Right cardiac atrium (tissue), 5 donors: ENCODE measurements around the gene GLTP. TPM values are rescaled to one million over a fixed set of nuclear protein-coding genes. Genes with fewer than 3 reads are reported as not detected.
A peak's percentile ranks its signal among the peaks of the same experiment; 100 is the strongest.

Source experiments
- ATAC-seq, 2 donors: fragments of 200-7000 bp; cut with Tn5 transposase; one replicate each; pipeline versions ENCODE4 v1.8.0 to v1.9.1; 2020; ENCODE audit warnings: moderate library complexity in 2 of 2, mild to moderate bottlenecking in 1 of 2
- DNase-seq, 3 donors: peaks; one replicate each; pipeline ENCODE4 v3.0.0-alpha.2; 2020
- H3K27ac ChIP-seq: one replicate; pipeline ENCODE4 v1.5.1; 2013; ENCODE audit warnings: mild to moderate bottlenecking, low read length, control low read depth, moderate library complexity
- H3K27me3 ChIP-seq: one replicate; pipeline ENCODE4 v1.6.1; 2013; ENCODE audit not compliant: control insufficient read depth, insufficient read depth
- H3K4me1 ChIP-seq: one replicate; pipeline ENCODE4 v1.6.1; 2013; ENCODE audit warnings: low read length; ENCODE audit not compliant: control insufficient read depth, insufficient read depth
- H3K4me3 ChIP-seq: one replicate; pipeline ENCODE4 v1.5.1; 2013; ENCODE audit warnings: low read length, control low read depth
- H3K9me3 ChIP-seq: one replicate; pipeline ENCODE4 v1.6.1; 2013; ENCODE audit warnings: low read length; ENCODE audit not compliant: control insufficient read depth
- WGBS: extraction: QIAGEN DNeasy Blood & Tissue Kit; methylation state at CpG from one replicate; pipeline ENCODE4 v1.1.7; 2013; 5-methylcytosine and 5-hydroxymethylcytosine counted together
- intact Hi-C, 4 donors: fragments of 100-400 bp; cut with DNase I; formaldehyde crosslinking; loops; one replicate each; pipeline versions ENCODE4 v1.11.0 to v1.14.0; 2022 to 2023
- microRNA-seq, 2 donors: library from miRNA; unstranded; fragments of <30 nt; microRNA quantifications; one replicate each; pipeline ENCODE4 v1.2.0, GENCODE V29; 2020 to 2021
- polyA plus RNA-seq: library from polyadenylated mRNA; stranded (reverse); fragments of 200-250 nt; gene quantifications from one replicate; pipeline ENCODE4 v1.2.3, GENCODE V29; 2013
- total RNA-seq, 4 donors: library from RNA; stranded (reverse); fragmentation: NEBNext Ultra II Directional; extraction: Animal tissue kit (Norgen Biotek cat#: 25700); gene quantifications; one replicate each; pipeline ENCODE4 v1.2.1, GENCODE V29; 2021
- donor health status: healthy with polysubstance abuse.
- donor health status: DM: no; HTN: yes; CAD: no.
- donor health status: DM: no; HTN: no; CAD: no.
- donor health status: DM: no; HTN: yes; CAD: no; lungs with severe emphysema.
- donor health status: DM: yes; HTN: yes; CAD: no.

Gene GLTP
- total and polyA plus RNA-seq, 5 donors: 20.5 to 26.8 (median 20.8) TPM

DNA sequence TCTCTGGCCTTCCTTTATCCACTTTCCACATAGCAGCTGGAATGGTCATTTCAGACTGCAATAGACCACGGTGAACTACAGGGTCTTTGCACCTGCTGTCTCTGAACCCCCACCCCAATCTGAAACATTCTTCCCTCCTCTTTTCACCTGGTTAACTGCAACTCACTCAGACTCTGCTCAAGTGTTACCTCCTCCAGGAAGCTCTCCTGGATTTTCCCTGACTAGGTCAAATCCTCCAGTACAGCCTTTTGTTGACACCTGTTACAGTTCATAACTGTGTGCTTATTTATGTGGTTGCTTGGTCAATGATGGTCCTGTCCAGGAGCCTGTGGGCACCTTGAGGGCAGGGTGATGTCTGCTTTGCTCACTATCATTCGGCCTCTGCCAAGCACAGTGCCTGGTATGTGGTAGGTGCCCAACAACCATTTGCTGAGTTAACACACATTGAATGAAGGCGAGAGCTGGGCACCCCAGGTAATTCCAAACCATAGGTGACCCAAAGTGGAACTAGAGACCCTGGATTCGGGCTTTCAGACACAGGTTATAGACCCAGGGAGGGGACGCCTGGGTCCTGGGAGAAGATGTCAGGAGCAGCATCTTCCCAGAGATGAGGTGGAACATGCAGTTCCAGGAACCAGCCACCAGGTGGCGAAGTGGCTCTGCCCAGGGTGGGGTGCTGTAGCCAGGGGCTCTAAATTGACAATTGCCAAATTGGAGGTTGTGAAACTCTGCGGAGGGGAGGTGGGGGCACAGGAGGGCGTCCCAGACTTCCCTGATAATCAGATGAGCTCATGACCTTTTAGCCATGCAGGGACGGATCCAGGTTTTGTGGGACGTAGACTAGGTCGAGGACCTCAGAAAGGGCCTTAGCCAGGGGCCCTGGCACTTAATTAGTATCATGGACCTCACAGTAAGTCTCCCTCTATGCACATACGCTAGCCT, 75.2 kb downstream of the GLTP start:
- intact Hi-C loops: loop anchor here (1.0 to 10.0 kb wide), 5 partner anchors 40 to 80 kb away; partner anchors contain the start of gene GLTP (in 3 of the 4)
- ATAC-seq (peak; percentile 73 to 84), DNase-seq (peak; percentile 42 to 88 (median 86))
- H3K4me1 ChIP-seq: no peaks in the 10 kb centered on the region
- 39% methylated on average over 12 of the region's 12 CpGs for WGBS
- H3K9me3 ChIP-seq: no peaks in the 10 kb centered on the region
- no peaks in the 10 kb centered on the region for H3K27me3 ChIP-seq
- no peak overlapping the region for H3K4me3 ChIP-seq
- H3K27ac ChIP-seq: no peak overlapping the region

DNA sequence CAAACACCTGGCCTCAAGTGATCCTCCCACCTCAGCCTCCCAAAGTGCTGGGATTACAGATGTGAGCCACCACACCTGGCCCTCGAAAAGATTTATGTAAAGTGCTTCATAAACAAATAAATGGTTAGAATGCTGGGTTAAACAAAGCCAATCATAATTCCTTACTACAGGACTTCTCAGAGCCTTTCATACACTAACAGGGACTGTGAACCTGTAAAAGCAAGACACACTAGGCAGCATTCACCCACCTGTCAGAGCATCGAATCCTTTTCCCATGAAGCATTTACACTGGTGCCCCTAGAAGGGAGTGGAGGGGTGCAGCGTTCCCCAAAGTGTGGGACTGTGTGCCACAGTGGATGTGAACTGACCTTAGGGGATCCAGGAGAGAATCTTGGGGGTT, 76.7 kb downstream of the GLTP start:
- Histone ChIP-seq H3K27ac (no peak overlapping the region), H3K27me3 (no peaks in the 10 kb centered on the region), H3K4me3 (no peak overlapping the region), H3K4me1 (no peaks in the 10 kb centered on the region), H3K9me3 (no peaks in the 10 kb centered on the region)
- no peak for DNase-seq
- ATAC-seq: no peak
- WGBS: 84% methylated on average over 3 of the region's 3 CpGs
- intact Hi-C loops: loop anchor here (2.0 to 10.0 kb wide), 4 partner anchors 41 to 81 kb away; partner anchors contain the start of gene GLTP (in 3 of the 4)

DNA sequence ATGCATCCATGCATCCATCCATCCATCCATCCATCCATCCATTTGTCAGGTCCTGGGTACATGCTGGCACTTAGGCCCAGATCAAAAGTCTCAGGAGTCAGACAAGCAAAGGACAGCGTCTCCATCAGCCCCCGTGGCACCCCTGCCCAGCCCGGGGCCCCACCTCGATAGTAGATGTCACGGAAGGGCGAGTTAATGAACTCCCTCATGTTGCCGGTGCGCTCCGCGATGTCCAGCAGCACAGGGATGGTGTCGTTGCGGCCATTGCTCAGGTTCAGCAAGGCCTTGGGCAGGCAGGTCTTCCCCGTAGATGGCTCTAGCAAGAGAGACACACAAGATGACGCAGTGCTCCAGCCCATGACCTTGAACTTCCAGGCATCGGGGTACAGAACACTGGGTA, 77.5 kb downstream of the GLTP start:
- Histone ChIP-seq H3K4me1 (no peaks in the 10 kb centered on the region), H3K9me3 (no peaks in the 10 kb centered on the region), H3K27ac (no peak overlapping the region), H3K4me3 (no peak overlapping the region), H3K27me3 (no peaks in the 10 kb centered on the region)
- DNase-seq (no peak), ATAC-seq (no peak)
- WGBS: 93% methylated on average over 15 of the region's 15 CpGs
- intact Hi-C loops: loop anchor here in 2 of 4 donors (10.0 kb wide), 2 partner anchors 72 to 82 kb away; partner anchors contain the start of gene GLTP (in 1 of the 2)

Small RNA genes within 50 kb of the gene (microRNA-seq; reads per million reads assigned to microRNA genes)
- 0 reads per million in 2 donors for gene MIR4497

Other genes starting within 250 kb of the GLTP start
- gene FAM222A, start 166.7 kb downstream of the GLTP start, total RNA-seq: 10 to 100 TPM in 2 of 4 donors, 1 to 10 TPM in 2; 9.3 to 16.4 (median 10.0) TPM
- gene FAM222A, start 166.7 kb downstream of the GLTP start, polyA plus RNA-seq: 14.8 TPM
- gene TRPV4, start 47.1 kb downstream of the GLTP start, total RNA-seq: 1 to 10 TPM; 1.1 to 1.4 (median 1.2) TPM
- gene TRPV4, start 47.1 kb downstream of the GLTP start, polyA plus RNA-seq: 0.57 TPM
- gene TCHP, start 19.7 kb upstream of the GLTP start, total RNA-seq: 10 to 100 TPM in 3 of 4 donors, 1 to 10 TPM in 1; 7.1 to 13.5 (median 10.3) TPM
- 10.1 TPM for gene TCHP, start 19.7 kb upstream of the GLTP start, polyA plus RNA-seq
- 10 to 100 TPM; 31.7 to 44.6 (median 35.8) TPM for gene GIT2, start 115.8 kb upstream of the GLTP start, total RNA-seq
- gene GIT2, start 115.8 kb upstream of the GLTP start, polyA plus RNA-seq: 17.9 TPM
- 10 to 100 TPM; 20.5 to 24.7 (median 21.1) TPM for gene ANKRD13A, start 118.9 kb upstream of the GLTP start, total RNA-seq
- 9.6 TPM for gene ANKRD13A, start 118.9 kb upstream of the GLTP start, polyA plus RNA-seq
- 1 to 10 TPM; 5.7 to 6.8 (median 6.7) TPM for gene C12orf76, start 168.0 kb upstream of the GLTP start, total RNA-seq
- 7.0 TPM for gene C12orf76, start 168.0 kb upstream of the GLTP start, polyA plus RNA-seq
- gene IFT81, start 243.8 kb upstream of the GLTP start, total RNA-seq: 10 to 100 TPM in 3 of 4 donors, 1 to 10 TPM in 1; 9.6 to 14.9 (median 11.6) TPM
- gene IFT81, start 243.8 kb upstream of the GLTP start, polyA plus RNA-seq: 7.6 TPM